HUES64 (cell line): ENCODE data around the gene BDH1.

Experiments
- H3K27ac ChIP-seq: 2 replicates; pipeline ENCODE4 v1.7.0; 2013; ENCODE audit warnings: low read depth, low read length, inconsistent platforms
- H3K27me3 ChIP-seq: 2 replicates; pipeline ENCODE4 v1.6.1; 2013; ENCODE audit warnings: mild to moderate bottlenecking, low read length; ENCODE audit not compliant: insufficient read depth
- H3K36me3 ChIP-seq: 2 replicates; pipeline ENCODE4 v1.6.1; 2013; ENCODE audit warnings: mild to moderate bottlenecking, low read length; ENCODE audit not compliant: insufficient read depth
- H3K4me1 ChIP-seq: 2 replicates; pipeline ENCODE4 v1.6.1; 2013; ENCODE audit warnings: mild to moderate bottlenecking, low read length, moderate library complexity; ENCODE audit not compliant: insufficient read depth
- H3K4me3 ChIP-seq: 2 replicates; pipeline ENCODE4 v1.5.1; 2013; ENCODE audit warnings: mild to moderate bottlenecking, low read length, moderate library complexity
- H3K9ac ChIP-seq: 2 replicates; pipeline ENCODE4 v1.6.1; 2013; ENCODE audit warnings: mild to moderate bottlenecking, low read depth, low read length
- H3K9me3 ChIP-seq: 2 replicates; pipeline ENCODE4 v1.6.1; 2013; ENCODE audit warnings: low read depth, low read length; ENCODE audit not compliant: insufficient read depth
- WGBS: fragments of 150-250, 120-280 bp; methylation state at CpG from one replicate; pipeline ENCODE4 v1.1.7; 2013; ENCODE audit warnings: missing lambda C conversion rate; 5-methylcytosine and 5-hydroxymethylcytosine counted together

The BDH1 gene

GRCh38 chr3:197501879-197502620, 53.7 kb downstream of the BDH1 start:
- H3K4me3 ChIP-seq = no peak overlapping the region
- 69% methylated on average over 12 of the region's 12 CpGs for WGBS

GRCh38 chr3:197501496-197501878, 54.3 kb downstream of the BDH1 start:
- Histone ChIP-seq H3K4me1 (no peaks in the 10 kb centered on the region), H3K9ac (no peak overlapping the region), H3K4me3 (no peak overlapping the region), H3K36me3 (no peaks in the 10 kb centered on the region), H3K9me3 (peaks cover 3% of the 10 kb centered on the region; the same call in 1 of the 2 replicates), H3K27ac (no peak overlapping the region), H3K27me3 (no peaks in the 10 kb centered on the region)
- WGBS = 100% methylated on average over 1 of the region's 1 CpG

More at GRCh38 chr3:197501879-197502620, 53.7 kb downstream of the BDH1 start:
- H3K9me3 ChIP-seq = peaks cover 3% of the 10 kb centered on the region; the same call in 1 of the 2 replicates
- H3K27me3 ChIP-seq = no peaks in the 10 kb centered on the region
- H3K4me1 ChIP-seq = no peaks in the 10 kb centered on the region
- no peak overlapping the region for H3K27ac ChIP-seq
- H3K9ac ChIP-seq = no peak overlapping the region
- no peaks in the 10 kb centered on the region for H3K36me3 ChIP-seq

- Histone ChIP-seq H3K9ac (no peak overlapping the region), H3K27ac (no peak overlapping the region), H3K9me3 (peaks cover 3% of the 10 kb centered on the region; the same call in 1 of the 2 replicates), H3K36me3 (no peaks in the 10 kb centered on the region), H3K27me3 (no peaks in the 10 kb centered on the region), H3K4me3 (no peak overlapping the region), H3K4me1 (no peaks in the 10 kb centered on the region)
Observed at GRCh38 chr3:197500812-197501211, 55.0 kb downstream of the BDH1 start.

GRCh38 chr3:197499427-197499826, 56.3 kb downstream of the BDH1 start:
- peaks cover 3% of the 10 kb centered on the region; the same call in 1 of the 2 replicates for H3K9me3 ChIP-seq
- H3K4me3 ChIP-seq = no peak overlapping the region
- no peaks in the 10 kb centered on the region for H3K36me3 ChIP-seq
- H3K27me3 ChIP-seq = no peaks in the 10 kb centered on the region
- 89% methylated on average over 7 of the region's 8 CpGs for WGBS
- no peaks in the 10 kb centered on the region for H3K4me1 ChIP-seq
- H3K9ac ChIP-seq = no peak overlapping the region
- H3K27ac ChIP-seq = no peak overlapping the region

GRCh38 chr3:197498499-197499241, 57.1 kb downstream of the BDH1 start:
- no peaks in the 10 kb centered on the region for H3K27me3 ChIP-seq
- H3K9me3 ChIP-seq = peaks cover 3% of the 10 kb centered on the region; the same call in 1 of the 2 replicates
- no peak overlapping the region for H3K4me3 ChIP-seq
- WGBS = 95% methylated on average over 60 of the region's 60 CpGs
- no peaks in the 10 kb centered on the region for H3K4me1 ChIP-seq
- no peak overlapping the region for H3K27ac ChIP-seq
- no peaks in the 10 kb centered on the region for H3K36me3 ChIP-seq
- no peak overlapping the region for H3K9ac ChIP-seq

- WGBS = 86% methylated on average over 1 of the region's 1 CpG
- Histone ChIP-seq H3K27me3 (no peaks in the 10 kb centered on the region), H3K4me1 (no peaks in the 10 kb centered on the region), H3K27ac (no peak overlapping the region), H3K9me3 (peaks cover 3% of the 10 kb centered on the region; the same call in 1 of the 2 replicates), H3K4me3 (no peak overlapping the region), H3K9ac (no peak overlapping the region), H3K36me3 (no peaks in the 10 kb centered on the region)
Observed at GRCh38 chr3:197496746-197497125, 59.0 kb downstream of the BDH1 start.

GRCh38 chr3:197495999-197496745, 59.6 kb downstream of the BDH1 start:
- no peaks in the 10 kb centered on the region for H3K36me3 ChIP-seq
- H3K27me3 ChIP-seq = no peaks in the 10 kb centered on the region
- no peak overlapping the region for H3K9ac ChIP-seq
- no peak overlapping the region for H3K4me3 ChIP-seq
- peaks cover 3% of the 10 kb centered on the region; the same call in 1 of the 2 replicates for H3K9me3 ChIP-seq
- 91% methylated on average over 9 of the region's 9 CpGs for WGBS
- no peak overlapping the region for H3K27ac ChIP-seq
- H3K4me1 ChIP-seq = no peaks in the 10 kb centered on the region

GRCh38 chr3:197495499-197495898, 60.3 kb downstream of the BDH1 start:
- H3K27ac ChIP-seq = no peak overlapping the region
- no peak overlapping the region for H3K9ac ChIP-seq
- 95% methylated on average over 3 of the region's 5 CpGs for WGBS
- no peaks in the 10 kb centered on the region for H3K27me3 ChIP-seq
- no peak overlapping the region for H3K4me3 ChIP-seq
- H3K4me1 ChIP-seq = no peaks in the 10 kb centered on the region
- H3K36me3 ChIP-seq = no peaks in the 10 kb centered on the region
- H3K9me3 ChIP-seq = peaks cover 3% of the 10 kb centered on the region; the same call in 1 of the 2 replicates

GRCh38 chr3:197495059-197495455, 60.7 kb downstream of the BDH1 start:
- H3K9ac ChIP-seq = no peak overlapping the region
- H3K27me3 ChIP-seq = no peaks in the 10 kb centered on the region
- no peak overlapping the region for H3K4me3 ChIP-seq
- no peak overlapping the region for H3K27ac ChIP-seq
- WGBS = 88% methylated on average over 8 of the region's 8 CpGs
- H3K9me3 ChIP-seq = peaks cover 3% of the 10 kb centered on the region; the same call in 1 of the 2 replicates
- H3K4me1 ChIP-seq = no peaks in the 10 kb centered on the region
- H3K36me3 ChIP-seq = no peaks in the 10 kb centered on the region

GRCh38 chr3:197494366-197495058, 61.3 kb downstream of the BDH1 start:
- no peak overlapping the region for H3K4me3 ChIP-seq
- 89% methylated on average over 10 of the region's 10 CpGs for WGBS
- no peaks in the 10 kb centered on the region for H3K4me1 ChIP-seq
- no peak overlapping the region for H3K27ac ChIP-seq
- H3K36me3 ChIP-seq = no peaks in the 10 kb centered on the region
- H3K9me3 ChIP-seq = peaks cover 3% of the 10 kb centered on the region; the same call in 1 of the 2 replicates
- no peaks in the 10 kb centered on the region for H3K27me3 ChIP-seq
- no peak overlapping the region for H3K9ac ChIP-seq
